Measurements from ENCODE around the gene CFAP54. TPM values are rescaled to one million over a fixed set of nuclear protein-coding genes. Genes with fewer than 3 reads are reported as not detected.

Gene CFAP54
- total RNA-seq, 1 experiment from 2014 or later, result 0.56 TPM

DNA sequence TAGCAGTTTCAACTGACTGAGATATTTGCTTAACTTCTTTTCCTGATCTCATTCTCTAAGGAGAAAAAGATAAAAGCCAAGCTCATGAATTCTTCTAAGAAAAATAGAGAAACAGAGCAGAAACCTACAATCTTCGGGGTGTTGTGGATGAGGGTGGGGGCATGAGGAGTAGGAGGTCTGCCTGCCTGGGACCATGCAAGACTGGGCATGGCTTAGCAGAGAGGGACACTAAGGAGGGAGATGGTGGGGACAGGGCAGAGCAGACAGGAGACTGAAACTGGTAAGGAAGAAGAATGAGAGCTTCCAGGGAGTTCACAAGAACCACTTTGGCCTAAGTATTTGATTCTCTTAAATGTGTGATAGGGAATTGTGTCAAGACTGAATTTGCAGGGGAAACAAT, 188.0 kb downstream of the CFAP54 start:
- Mint-ChIP-seq H3K36me3 (ENCODE audit: insufficient read depth, unreplicated experiment) (no peaks in the 10 kb centered on the region), H3K9me3 (ENCODE audit: unreplicated experiment) (no peaks in the 10 kb centered on the region), H3K27ac (ENCODE audit: low read depth, unreplicated experiment) (no peak overlapping the region), H3K4me1 (ENCODE audit: insufficient read depth, unreplicated experiment) (no peaks in the 10 kb centered on the region), H3K27me3 (ENCODE audit: insufficient read depth, unreplicated experiment) (no peaks in the 10 kb centered on the region), H3K4me3 (ENCODE audit: unreplicated experiment) (no peak overlapping the region)
- no TSS peak for BruUV-seq (replicated peaks)
- DNase-seq (ENCODE audit: unreplicated experiment), result no peak
- ChIA-PET POLR2A (no interaction called here), CTCF (interaction anchor here (0.6 kb wide), 1 partner anchor 16 kb away, joined by 3 read pairs; no protein-coding TSS in a partner anchor)
- intact Hi-C loops (cut with micrococcal nuclease), result no loop called here
- TF ChIP-seq, protein P1, sequence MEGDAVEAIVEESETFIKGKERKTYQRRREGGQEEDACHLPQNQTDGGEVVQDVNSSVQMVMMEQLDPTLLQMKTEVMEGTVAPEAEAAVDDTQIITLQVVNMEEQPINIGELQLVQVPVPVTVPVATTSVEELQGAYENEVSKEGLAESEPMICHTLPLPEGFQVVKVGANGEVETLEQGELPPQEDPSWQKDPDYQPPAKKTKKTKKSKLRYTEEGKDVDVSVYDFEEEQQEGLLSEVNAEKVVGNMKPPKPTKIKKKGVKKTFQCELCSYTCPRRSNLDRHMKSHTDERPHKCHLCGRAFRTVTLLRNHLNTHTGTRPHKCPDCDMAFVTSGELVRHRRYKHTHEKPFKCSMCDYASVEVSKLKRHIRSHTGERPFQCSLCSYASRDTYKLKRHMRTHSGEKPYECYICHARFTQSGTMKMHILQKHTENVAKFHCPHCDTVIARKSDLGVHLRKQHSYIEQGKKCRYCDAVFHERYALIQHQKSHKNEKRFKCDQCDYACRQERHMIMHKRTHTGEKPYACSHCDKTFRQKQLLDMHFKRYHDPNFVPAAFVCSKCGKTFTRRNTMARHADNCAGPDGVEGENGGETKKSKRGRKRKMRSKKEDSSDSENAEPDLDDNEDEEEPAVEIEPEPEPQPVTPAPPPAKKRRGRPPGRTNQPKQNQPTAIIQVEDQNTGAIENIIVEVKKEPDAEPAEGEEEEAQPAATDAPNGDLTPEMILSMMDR (IDR thresholded peaks at IDR 0.05; ENCODE audit: unreplicated experiment), result no peak

DNA sequence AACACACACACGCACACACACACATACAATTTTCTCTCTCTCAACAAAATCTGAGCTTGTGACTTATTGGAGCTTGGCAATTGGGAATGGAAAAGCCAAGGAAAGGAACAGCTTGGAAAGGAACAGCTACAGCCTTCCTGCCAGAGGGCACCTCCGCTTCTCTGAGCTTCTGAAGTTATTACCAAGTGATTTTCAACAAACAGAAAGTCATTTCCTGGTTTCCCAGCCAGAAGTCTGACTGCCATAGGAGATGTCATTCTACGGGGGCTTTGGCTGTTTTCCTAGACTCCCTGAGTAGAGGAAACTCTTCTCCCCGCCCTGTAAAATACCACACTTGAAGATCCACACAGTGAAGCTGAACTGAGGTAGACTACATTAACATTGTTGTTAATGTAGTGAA, 198.3 kb downstream of the CFAP54 start:
- Mint-ChIP-seq H3K4me1 (ENCODE audit: insufficient read depth, unreplicated experiment) (no peaks in the 10 kb centered on the region), H3K27me3 (ENCODE audit: insufficient read depth, unreplicated experiment) (no peaks in the 10 kb centered on the region), H3K27ac (ENCODE audit: low read depth, unreplicated experiment) (no peak overlapping the region), H3K4me3 (ENCODE audit: unreplicated experiment) (no peak overlapping the region), H3K9me3 (ENCODE audit: unreplicated experiment) (peaks cover 8% of the 10 kb centered on the region), H3K36me3 (ENCODE audit: insufficient read depth, unreplicated experiment) (no peaks in the 10 kb centered on the region)
- ChIA-PET CTCF (interaction anchor here (0.9 kb wide), 1 partner anchor 299 kb away, joined by 3 read pairs; no protein-coding TSS in a partner anchor), POLR2A (no interaction called here)
- intact Hi-C loops (cut with micrococcal nuclease), result no loop called here
- BruUV-seq (replicated peaks), result no TSS peak
- TF ChIP-seq, protein P1 (IDR thresholded peaks at IDR 0.05; ENCODE audit: unreplicated experiment), result no peak
- no peak for DNase-seq (ENCODE audit: unreplicated experiment)

DNA sequence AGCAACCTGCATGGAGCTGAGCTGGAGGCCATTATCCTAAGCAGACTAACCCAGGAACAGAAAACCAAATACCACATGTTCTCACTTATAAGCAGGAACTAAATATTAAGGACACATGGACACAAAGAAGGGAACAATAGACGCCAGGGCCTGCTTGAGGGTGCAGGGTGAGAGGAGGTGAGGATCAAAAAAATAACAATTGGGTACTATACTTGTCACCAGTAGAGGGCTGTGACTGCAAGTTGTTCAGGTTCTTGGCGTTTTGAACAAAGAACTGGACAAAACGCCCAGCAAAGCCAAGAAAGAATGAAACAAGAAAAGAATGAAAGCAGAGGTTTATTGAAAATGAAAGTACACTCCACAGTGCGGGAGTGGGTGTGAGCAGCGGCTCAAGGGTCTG, 209.1 kb downstream of the CFAP54 start:
- Mint-ChIP-seq H3K9me3 (ENCODE audit: unreplicated experiment) (no peaks in the 10 kb centered on the region), H3K27me3 (ENCODE audit: insufficient read depth, unreplicated experiment) (no peaks in the 10 kb centered on the region), H3K4me3 (ENCODE audit: unreplicated experiment) (no peak overlapping the region), H3K27ac (ENCODE audit: low read depth, unreplicated experiment) (no peak overlapping the region), H3K4me1 (ENCODE audit: insufficient read depth, unreplicated experiment) (no peaks in the 10 kb centered on the region), H3K36me3 (ENCODE audit: insufficient read depth, unreplicated experiment) (no peaks in the 10 kb centered on the region)
- POLR2A ChIA-PET, result no interaction called here
- DNase-seq (ENCODE audit: unreplicated experiment), result peak; percentile 20
- no TSS peak for BruUV-seq (replicated peaks)
- intact Hi-C loops (cut with micrococcal nuclease), result loop anchor here (10.0 kb wide), 1 partner anchor 286 kb away; no protein-coding TSS in a partner anchor
- CTCF ChIA-PET, result no interaction called here
- TF ChIP-seq, protein P1 (IDR thresholded peaks at IDR 0.05; ENCODE audit: unreplicated experiment), result no peak

DNA sequence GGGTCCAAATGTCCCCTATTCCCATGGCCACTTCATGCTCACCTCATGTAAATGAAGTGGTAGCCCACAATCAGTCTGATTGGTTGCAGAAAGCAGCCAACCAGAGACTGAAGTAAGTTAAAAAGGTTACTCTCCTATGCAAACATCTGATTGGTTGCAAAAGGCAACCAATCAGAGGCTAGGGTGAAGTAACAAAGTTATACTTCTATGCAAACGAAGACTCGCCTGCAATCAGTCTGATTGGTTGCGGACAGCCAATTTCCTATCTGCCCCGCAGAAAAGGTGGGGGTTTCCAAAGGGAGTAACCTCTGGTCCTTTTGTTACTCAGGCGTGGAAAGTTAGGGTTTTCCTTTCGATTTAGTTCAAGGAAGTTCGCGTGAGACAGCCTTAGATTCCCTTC, 209.6 kb downstream of the CFAP54 start:
- TF ChIP-seq, protein P1 (IDR thresholded peaks at IDR 0.05; ENCODE audit: unreplicated experiment), result no peak
- no TSS peak for BruUV-seq (replicated peaks)
- H3K27me3 Mint-ChIP-seq (ENCODE audit: insufficient read depth, unreplicated experiment), result no peaks in the 10 kb centered on the region
- H3K36me3 Mint-ChIP-seq (ENCODE audit: insufficient read depth, unreplicated experiment), result no peaks in the 10 kb centered on the region
- no peak overlapping the region for H3K27ac Mint-ChIP-seq (ENCODE audit: low read depth, unreplicated experiment)
- no peaks in the 10 kb centered on the region for H3K4me1 Mint-ChIP-seq (ENCODE audit: insufficient read depth, unreplicated experiment)
- CTCF ChIA-PET, result interaction anchor here (0.6 kb wide), 1 partner anchor 1221 kb away, joined by 3 read pairs; no protein-coding TSS in a partner anchor
- H3K9me3 Mint-ChIP-seq (ENCODE audit: unreplicated experiment), result no peaks in the 10 kb centered on the region
- H3K4me3 Mint-ChIP-seq (ENCODE audit: unreplicated experiment), result no peak overlapping the region
- POLR2A ChIA-PET, result no interaction called here
- DNase-seq (ENCODE audit: unreplicated experiment), result no peak
- intact Hi-C loops (cut with micrococcal nuclease), result loop anchor here (10.0 kb wide), 1 partner anchor 286 kb away; no protein-coding TSS in a partner anchor
